Measurements from ENCODE around the gene STX11.

The STX11 gene

DNA sequence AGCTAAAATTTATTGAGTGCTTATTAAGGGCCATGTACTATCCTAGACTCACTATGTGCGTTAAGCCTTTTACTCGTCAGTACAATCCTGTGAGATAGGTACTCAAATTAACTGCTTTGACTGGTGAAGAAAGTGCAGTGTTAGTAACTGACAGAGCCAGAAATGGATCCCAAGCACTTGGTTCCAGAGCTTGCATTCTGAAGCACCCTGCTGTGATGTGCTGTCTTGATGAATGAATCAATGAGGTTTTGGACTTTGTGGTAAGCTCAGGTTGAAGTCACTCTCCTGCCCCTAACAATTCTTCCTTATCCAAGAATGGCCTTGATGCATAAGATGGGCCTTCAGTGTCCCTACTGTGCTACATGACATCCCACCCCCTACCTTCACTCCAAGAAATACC is 3.7 kb downstream of the STX11 start:
- TF ChIP-seq SPI1 (IDR thresholded peaks at IDR 0.05; ENCODE audit: borderline replicate concordance, low read depth) (no peak), REST (IDR thresholded peaks at IDR 0.05; ENCODE audit: insufficient replicate concordance, low read depth) (no peak), GABPA (IDR thresholded peaks at IDR 0.05; ENCODE audit: low read depth) (no peak), POLR2AphosphoS5 (IDR thresholded peaks at IDR 0.05; ENCODE audit: low read depth) (no peak)
- TF ChIP-seq, protein P1, sequence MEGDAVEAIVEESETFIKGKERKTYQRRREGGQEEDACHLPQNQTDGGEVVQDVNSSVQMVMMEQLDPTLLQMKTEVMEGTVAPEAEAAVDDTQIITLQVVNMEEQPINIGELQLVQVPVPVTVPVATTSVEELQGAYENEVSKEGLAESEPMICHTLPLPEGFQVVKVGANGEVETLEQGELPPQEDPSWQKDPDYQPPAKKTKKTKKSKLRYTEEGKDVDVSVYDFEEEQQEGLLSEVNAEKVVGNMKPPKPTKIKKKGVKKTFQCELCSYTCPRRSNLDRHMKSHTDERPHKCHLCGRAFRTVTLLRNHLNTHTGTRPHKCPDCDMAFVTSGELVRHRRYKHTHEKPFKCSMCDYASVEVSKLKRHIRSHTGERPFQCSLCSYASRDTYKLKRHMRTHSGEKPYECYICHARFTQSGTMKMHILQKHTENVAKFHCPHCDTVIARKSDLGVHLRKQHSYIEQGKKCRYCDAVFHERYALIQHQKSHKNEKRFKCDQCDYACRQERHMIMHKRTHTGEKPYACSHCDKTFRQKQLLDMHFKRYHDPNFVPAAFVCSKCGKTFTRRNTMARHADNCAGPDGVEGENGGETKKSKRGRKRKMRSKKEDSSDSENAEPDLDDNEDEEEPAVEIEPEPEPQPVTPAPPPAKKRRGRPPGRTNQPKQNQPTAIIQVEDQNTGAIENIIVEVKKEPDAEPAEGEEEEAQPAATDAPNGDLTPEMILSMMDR (IDR thresholded peaks at IDR 0.05; ENCODE audit: insufficient read depth, low read length): no peak
- no peak overlapping the region; the same call in 1 of the 2 replicates for H3K27ac ChIP-seq (replicated peaks)
- no peak overlapping the region for H3K4me3 ChIP-seq (replicated peaks; ENCODE audit: insufficient read depth, low read length)
- no peak for DNase-seq (ENCODE audit: low read depth in 1 of 2, low spot score in 1 of 2)
- no peaks in the 10 kb centered on the region for H3K27me3 ChIP-seq (ENCODE audit: insufficient read depth, poor library complexity, severe bottlenecking)

GRCh38 chr6:144155529-144155928 is 5.2 kb downstream of the STX11 start:
- Histone ChIP-seq H3K27ac (replicated peaks) (peak overlapping the region; percentile 77), H3K27me3 (ENCODE audit: insufficient read depth, poor library complexity, severe bottlenecking) (no peaks in the 10 kb centered on the region), H3K4me3 (replicated peaks; ENCODE audit: insufficient read depth, low read length) (no peak overlapping the region)
- DNase-seq (ENCODE audit: low read depth in 1 of 2, low spot score in 1 of 2): no peak
- TF ChIP-seq GABPA (IDR thresholded peaks at IDR 0.05; ENCODE audit: low read depth) (no peak), SPI1 (IDR thresholded peaks at IDR 0.05; ENCODE audit: borderline replicate concordance, low read depth) (no peak)
- TF ChIP-seq, protein P1 (IDR thresholded peaks at IDR 0.05; ENCODE audit: insufficient read depth, low read length): no peak

DNA sequence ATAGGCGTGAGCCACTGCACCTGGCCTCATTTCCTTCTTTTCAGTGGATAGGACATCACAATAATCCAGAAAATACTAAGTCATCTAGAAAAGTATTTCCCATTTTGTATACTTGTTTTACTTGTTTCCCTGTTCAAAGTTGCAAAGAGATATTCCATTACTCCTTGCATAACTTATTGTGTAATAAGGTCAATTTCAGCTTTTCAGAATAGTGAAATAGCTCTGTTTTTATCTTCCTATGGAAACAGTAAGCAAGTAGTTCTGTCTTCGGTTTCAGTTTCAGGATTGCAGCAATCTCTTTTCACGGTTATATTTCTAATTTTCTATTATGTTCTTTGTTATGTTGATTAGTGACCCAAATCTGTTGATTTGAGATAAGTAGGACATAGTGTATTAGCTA is 6.0 kb downstream of the STX11 start:
- Histone ChIP-seq H3K4me3 (replicated peaks; ENCODE audit: insufficient read depth, low read length) (no peak overlapping the region), H3K27me3 (ENCODE audit: insufficient read depth, poor library complexity, severe bottlenecking) (no peaks in the 10 kb centered on the region), H3K27ac (replicated peaks) (peak overlapping the region; percentile 77)
- TF ChIP-seq, protein P1 (IDR thresholded peaks at IDR 0.05; ENCODE audit: insufficient read depth, low read length): no peak
- TF ChIP-seq SPI1 (IDR thresholded peaks at IDR 0.05; ENCODE audit: borderline replicate concordance, low read depth) (no peak), REST (IDR thresholded peaks at IDR 0.05; ENCODE audit: insufficient replicate concordance, low read depth) (no peak), GABPA (IDR thresholded peaks at IDR 0.05; ENCODE audit: low read depth) (no peak), POLR2AphosphoS5 (IDR thresholded peaks at IDR 0.05; ENCODE audit: low read depth) (no peak)
- peak in 1 of 2 experiments; percentile 54 for DNase-seq (ENCODE audit: low read depth in 1 of 2, low spot score in 1 of 2)

DNA sequence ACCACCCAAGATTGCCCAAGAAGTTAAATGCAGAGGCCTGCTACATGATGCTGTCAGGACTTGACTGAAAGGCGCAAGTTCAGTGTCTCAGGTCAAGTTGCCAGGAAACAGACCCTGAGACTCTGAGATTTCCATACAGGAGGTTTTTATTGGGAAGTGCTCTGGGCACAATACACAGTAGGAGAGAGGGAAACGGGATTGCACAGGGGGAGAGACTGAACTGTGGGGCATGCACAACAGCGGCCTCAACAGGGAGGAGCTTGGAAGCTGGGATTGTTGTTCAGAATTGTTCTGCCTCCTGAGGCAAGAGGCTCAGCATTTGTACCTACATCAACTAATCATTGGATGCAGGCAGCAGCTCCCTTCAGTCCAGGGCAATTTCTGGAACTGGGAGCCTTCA is 6.7 kb downstream of the STX11 start:
- no peaks in the 10 kb centered on the region for H3K27me3 ChIP-seq (ENCODE audit: insufficient read depth, poor library complexity, severe bottlenecking)
- peak overlapping the region; percentile 77 for H3K27ac ChIP-seq (replicated peaks)
- DNase-seq (ENCODE audit: low read depth in 1 of 2, low spot score in 1 of 2): no peak
- no peak for TF ChIP-seq GABPA (IDR thresholded peaks at IDR 0.05; ENCODE audit: low read depth)
- no peak for TF ChIP-seq REST (IDR thresholded peaks at IDR 0.05; ENCODE audit: insufficient replicate concordance, low read depth)
- TF ChIP-seq, protein P1 (IDR thresholded peaks at IDR 0.05; ENCODE audit: insufficient read depth, low read length): no peak
- no peak for TF ChIP-seq POLR2AphosphoS5 (IDR thresholded peaks at IDR 0.05; ENCODE audit: low read depth)
- TF ChIP-seq SPI1 (IDR thresholded peaks at IDR 0.05; ENCODE audit: borderline replicate concordance, low read depth): no peak
- H3K4me3 ChIP-seq (replicated peaks; ENCODE audit: insufficient read depth, low read length): no peak overlapping the region

All from HL-60 (cell line).